Transverse colon (tissue), 3 donors: ENCODE data around the gene VAV2.

Experiments used
- EP300 ChIP-seq: sonication (generic); formaldehyde crosslinking; IDR thresholded peaks from one replicate; pipeline ENCODE4 v1.6.1; 2017; ENCODE audit warnings: antibody characterized with exemption, low read depth
- POLR2A ChIP-seq: fragments of 450-650 bp; IDR thresholded peaks from one replicate; pipeline ENCODE4 v1.6.1; 2016; ENCODE audit warnings: antibody characterized with exemption, mild to moderate bottlenecking, moderate library complexity
- TF ChIP-seq, protein P1 (sequence below), 5 experiments: fragments of 200-600 bp in 3 of 5; fragments of 450-650 bp in 2 of 5; sonication (generic) in 3 of 5; IDR thresholded peaks; 1 replicate in 2 of 5; 2 replicates in 3 of 5; pipeline ENCODE4 v1.5.1; 2016 to 2017; ENCODE audit warnings: antibody characterized with exemption in 5 of 5, inconsistent platforms in 3 of 5, mild to moderate bottlenecking in 2 of 5, moderate library complexity in 1 of 5

DNA sequence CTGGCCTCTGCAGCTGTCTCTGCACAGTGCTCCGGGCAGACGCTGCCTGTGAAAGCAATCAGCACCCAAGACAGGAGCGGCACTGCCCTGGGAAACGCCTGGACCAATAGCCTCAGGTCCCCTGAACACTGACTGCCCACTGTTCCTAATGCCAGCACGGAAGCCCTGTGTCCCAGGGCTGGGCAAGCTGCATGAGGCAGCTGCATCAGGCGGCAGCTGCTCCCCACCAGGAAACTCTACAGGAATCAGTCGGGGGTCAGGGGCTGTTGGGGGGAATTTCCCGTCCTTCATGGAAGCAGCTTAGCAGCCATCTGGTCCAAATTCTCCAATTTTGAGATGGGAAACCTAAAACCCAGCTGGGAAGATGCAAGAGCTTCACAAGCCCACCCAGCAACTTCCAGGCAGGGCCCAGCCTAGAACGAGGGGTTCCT, 118.6 kb downstream of the VAV2 start:
- TF ChIP-seq POLR2A (no peak), EP300 (no peak)
- TF ChIP-seq, protein P1, sequence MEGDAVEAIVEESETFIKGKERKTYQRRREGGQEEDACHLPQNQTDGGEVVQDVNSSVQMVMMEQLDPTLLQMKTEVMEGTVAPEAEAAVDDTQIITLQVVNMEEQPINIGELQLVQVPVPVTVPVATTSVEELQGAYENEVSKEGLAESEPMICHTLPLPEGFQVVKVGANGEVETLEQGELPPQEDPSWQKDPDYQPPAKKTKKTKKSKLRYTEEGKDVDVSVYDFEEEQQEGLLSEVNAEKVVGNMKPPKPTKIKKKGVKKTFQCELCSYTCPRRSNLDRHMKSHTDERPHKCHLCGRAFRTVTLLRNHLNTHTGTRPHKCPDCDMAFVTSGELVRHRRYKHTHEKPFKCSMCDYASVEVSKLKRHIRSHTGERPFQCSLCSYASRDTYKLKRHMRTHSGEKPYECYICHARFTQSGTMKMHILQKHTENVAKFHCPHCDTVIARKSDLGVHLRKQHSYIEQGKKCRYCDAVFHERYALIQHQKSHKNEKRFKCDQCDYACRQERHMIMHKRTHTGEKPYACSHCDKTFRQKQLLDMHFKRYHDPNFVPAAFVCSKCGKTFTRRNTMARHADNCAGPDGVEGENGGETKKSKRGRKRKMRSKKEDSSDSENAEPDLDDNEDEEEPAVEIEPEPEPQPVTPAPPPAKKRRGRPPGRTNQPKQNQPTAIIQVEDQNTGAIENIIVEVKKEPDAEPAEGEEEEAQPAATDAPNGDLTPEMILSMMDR (IDR thresholded peaks at IDR 0.05): no peak
